GM13977 (cell line): Measurements from ENCODE around the gene TENT4A.

Experiments used
- DNase-seq: peaks from one replicate; pipeline ENCODE4 v3.0.0; 2012; ENCODE audit warnings: low spot score
- CTCF ChIP-seq: IDR thresholded peaks from 2 replicates; pipeline ENCODE4 v1.5.1; 2012; ENCODE audit warnings: mild to moderate bottlenecking, control low read depth; ENCODE audit not compliant: insufficient read depth; ENCODE audit errors: extremely low read depth, missing control alignments
- in situ Hi-C: fragments of 300-500 bp; cut with MboI; formaldehyde crosslinking; loops from one replicate; pipeline ENCODE4 v1.12.0; 2022; ENCODE audit warnings: low sequenced_read_pairs, low pct_unique_long_range_greater_than_20kb, mixed read lengths, inconsistent platforms; ENCODE audit not compliant: unreplicated experiment

The TENT4A gene

GRCh38 chr5:6739603-6740002 is 26.4 kb downstream of the TENT4A start:
- in situ Hi-C loops, result loop anchor here (25.0 kb wide), 1 partner anchor 102 kb away; the partner anchor contains the start of genes NSUN2 and SRD5A1

GRCh38 chr5:6740586-6741150 is 27.4 kb downstream of the TENT4A start:
- no peak for DNase-seq
- in situ Hi-C loops, result loop anchor here (25.0 kb wide), 1 partner anchor 103 kb away; the partner anchor contains the start of genes NSUN2 and SRD5A1
- no peak for TF ChIP-seq CTCF

More at GRCh38 chr5:6739603-6740002, 26.4 kb downstream of the TENT4A start:
- no peak for DNase-seq
- no peak for TF ChIP-seq CTCF

DNA sequence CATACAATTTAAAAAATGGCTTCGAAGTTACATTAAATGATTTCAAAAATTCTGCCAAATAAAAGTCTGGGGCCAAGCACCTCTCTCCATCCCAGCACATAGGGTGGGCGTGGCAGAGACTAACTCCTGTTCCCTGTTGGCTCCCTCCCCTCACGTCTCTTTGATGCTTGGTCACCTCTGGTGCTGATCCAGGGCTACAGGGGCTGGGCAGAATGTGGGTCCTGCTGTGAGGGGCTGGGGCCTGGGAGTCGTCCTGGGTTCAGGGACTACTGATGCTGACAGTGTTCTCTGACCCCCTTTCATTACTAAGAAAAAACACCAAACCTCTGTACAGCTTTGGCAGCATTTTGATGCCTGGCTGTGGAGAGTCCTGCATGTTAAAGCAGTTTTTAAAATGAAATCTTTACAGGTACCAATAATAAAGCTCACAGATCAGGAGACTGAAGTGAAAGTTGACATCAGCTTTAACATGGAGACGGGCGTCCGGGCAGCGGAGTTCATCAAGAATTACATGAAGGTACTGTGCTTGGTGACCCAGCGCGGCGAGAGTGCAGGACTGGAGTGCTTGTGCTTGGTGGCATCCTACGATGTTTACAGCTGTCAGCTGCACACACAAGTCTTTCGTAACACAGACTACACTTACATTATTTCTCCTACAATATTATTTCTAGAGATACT is 29.0 kb downstream of the TENT4A start:
- in situ Hi-C loops, result loop anchor here (25.0 kb wide), 1 partner anchor 105 kb away; the partner anchor contains the start of genes NSUN2 and SRD5A1
- no peak for TF ChIP-seq CTCF

DNA sequence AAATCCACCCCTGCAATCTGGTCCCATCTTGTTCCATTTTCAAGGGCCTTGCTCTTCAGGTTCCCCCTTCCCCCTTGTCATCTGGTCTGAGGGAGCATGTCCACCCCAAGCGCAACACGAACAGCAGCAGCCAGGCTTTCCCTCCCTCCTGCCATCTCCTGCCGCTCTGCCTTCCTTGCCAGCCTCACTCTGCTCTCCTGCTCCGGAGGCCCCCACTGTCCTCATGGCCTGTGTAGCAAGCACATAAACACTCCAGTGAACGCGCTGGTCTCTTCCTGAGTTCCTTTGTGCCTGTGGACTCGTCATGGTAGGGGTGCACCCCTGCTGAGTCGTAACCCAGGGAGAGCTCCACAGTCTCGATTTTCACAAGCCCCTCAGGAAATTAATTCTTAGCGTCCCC is 29.9 kb downstream of the TENT4A start:
- in situ Hi-C loops, result loop anchor here (25.0 kb wide), 1 partner anchor 106 kb away; the partner anchor contains the start of genes NSUN2 and SRD5A1
- no peak for TF ChIP-seq CTCF
- DNase-seq, result no peak

More for the DNA sequence above, 29.0 kb downstream of the TENT4A start:
- DNase-seq, result no peak

DNA sequence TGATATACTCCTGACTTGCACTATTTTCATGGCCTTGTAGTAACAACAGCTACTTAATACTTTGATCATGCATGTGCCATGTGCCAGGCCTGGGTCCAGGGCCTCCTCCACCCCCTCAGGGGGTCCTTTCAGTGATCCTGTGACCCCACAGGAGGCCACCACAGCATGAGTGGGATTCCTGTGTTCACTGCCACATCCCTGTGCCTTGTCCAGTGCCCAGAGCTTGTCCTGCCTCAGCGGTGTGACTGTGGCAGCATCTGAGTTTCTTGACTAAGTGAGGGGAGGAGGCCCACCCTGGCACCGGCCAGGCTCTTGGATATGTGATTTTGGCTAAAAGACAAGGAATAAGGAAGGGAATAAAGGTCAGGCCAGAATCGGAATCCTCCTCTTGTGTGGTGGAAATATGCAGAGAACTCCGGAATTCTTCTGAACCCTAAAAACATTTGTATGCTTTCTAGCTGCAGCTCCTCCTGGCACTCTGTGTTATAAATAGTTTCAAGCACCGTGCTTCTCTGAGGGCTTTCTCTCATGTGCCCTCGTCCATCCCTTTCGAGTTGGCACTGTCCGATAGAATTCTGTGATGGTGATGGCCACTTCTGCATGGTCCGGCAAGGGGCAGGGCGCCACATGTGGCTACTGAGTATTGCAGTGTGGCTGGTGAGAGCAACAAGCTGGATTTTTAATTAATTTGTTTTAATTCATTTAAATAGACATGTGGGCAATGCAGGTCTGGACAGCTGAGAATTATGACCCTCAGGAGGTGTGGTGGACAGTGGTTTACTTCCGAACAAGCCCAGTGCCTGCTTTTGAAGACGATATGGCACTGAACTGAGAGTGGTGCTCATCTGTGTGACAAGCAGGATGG is 31.8 kb downstream of the TENT4A start:
- no peak for TF ChIP-seq CTCF
- DNase-seq, result no peak
- in situ Hi-C loops, result loop anchor here (25.0 kb wide), 1 partner anchor 108 kb away; the partner anchor contains the start of genes NSUN2 and SRD5A1

DNA sequence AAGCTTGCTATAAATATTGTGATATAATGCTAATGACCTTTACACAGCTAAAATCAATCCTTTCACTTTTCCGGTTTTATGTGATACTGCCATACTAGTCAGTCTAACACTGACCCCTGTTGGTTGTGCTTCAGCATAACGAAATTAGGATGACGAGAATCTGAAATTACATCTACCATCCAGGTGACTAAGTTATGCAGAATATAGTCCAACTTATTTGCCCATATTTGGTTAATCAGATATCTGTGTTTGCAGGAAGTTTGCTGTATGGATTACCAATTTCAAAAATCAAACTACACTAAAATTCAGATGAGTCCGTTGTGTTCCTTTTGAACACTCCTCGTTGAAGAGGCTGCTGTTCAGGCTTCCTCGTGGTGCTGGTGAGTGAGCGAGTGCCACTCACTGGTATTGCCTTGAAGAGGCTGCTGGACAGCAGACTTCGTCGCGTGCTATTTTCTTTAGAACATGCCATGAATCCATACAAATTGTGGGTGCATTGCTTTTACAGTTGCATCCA is 32.5 kb downstream of the TENT4A start:
- peak; percentile 75 for TF ChIP-seq CTCF
- in situ Hi-C loops, result loop anchor here (25.0 kb wide), 1 partner anchor 108 kb away; the partner anchor contains the start of genes NSUN2 and SRD5A1
- DNase-seq, result peak; percentile 72
